HEK293 (cell line): ENCODE data around the gene CYP4F3.
A peak's percentile ranks its signal among the peaks of the same experiment; 100 is the strongest.

ENCODE experiments used
- CTCF ChIA-PET: fragments of 350-600 bp; formaldehyde crosslinking; extraction: SDS; loops from one replicate; lab custom pipeline; 2021; ENCODE audit warnings: antibody characterized with exemption; lab: Yijun Ruan, JAX
- POLR2A ChIA-PET: fragments of 300-600 bp; formaldehyde crosslinking; extraction: SDS; loops from one replicate; lab custom pipeline; 2020; ENCODE audit warnings: antibody characterized with exemption, inconsistent platforms; lab: Yijun Ruan, JAX
- H3K27ac ChIP-seq: fragments of 200-500 bp; sonication (Bioruptor generic); 2 replicates; pipeline ENCODE4 v1.5.1; 2014; ENCODE audit warnings: low read depth, low read length, control low read depth, inconsistent platforms; ENCODE audit errors: extremely low read depth
- H3K36me3 ChIP-seq, 2 experiments: fragments of 200-500 bp in 1 of 2; sonication (Bioruptor generic) in 1 of 2; 1 replicate in 1 of 2; 2 replicates in 1 of 2; pipeline ENCODE4 v1.5.1; 2014 to 2017; ENCODE audit warnings: inconsistent platforms in 2 of 2, low read length in 2 of 2; ENCODE audit not compliant: control insufficient read depth in 2 of 2, insufficient read depth in 1 of 2
- H3K4me1 ChIP-seq: fragments of 200-500 bp; sonication (Bioruptor generic); 2 replicates; pipeline ENCODE4 v1.5.1; 2014; ENCODE audit warnings: mild to moderate bottlenecking, low read length, inconsistent platforms; ENCODE audit not compliant: control insufficient read depth, insufficient read depth
- H3K4me3 ChIP-seq: 2 replicates; pipeline ENCODE4 v1.5.1; 2011; ENCODE audit warnings: low read depth, mild to moderate bottlenecking, control low read depth, low read length, moderate library complexity
- H3K9me3 ChIP-seq: fragments of 200-500 bp; sonication (Bioruptor generic); 2 replicates; pipeline ENCODE4 v1.5.1; 2014; ENCODE audit warnings: low read depth, low read length, inconsistent platforms; ENCODE audit not compliant: control insufficient read depth, insufficient read depth
- HOXC10 ChIP-seq: sonication (generic); formaldehyde crosslinking; IDR thresholded peaks from 2 replicates; pipeline ENCODE4 v1.8.1; 2023; ENCODE audit warnings: mild to moderate bottlenecking, missing genetic modification reagents
- KLF1 ChIP-seq: fragments of 450-650 bp; formaldehyde crosslinking; IDR thresholded peaks from 2 replicates; pipeline ENCODE4 v1.5.1; 2016; ENCODE audit warnings: missing biosample characterization, missing genetic modification characterization
- ZNF140 ChIP-seq: fragments of 450-650 bp; formaldehyde crosslinking; IDR thresholded peaks from 2 replicates; pipeline ENCODE4 v1.5.1; 2016; ENCODE audit warnings: missing biosample characterization, missing genetic modification characterization
- ZNF16 ChIP-seq: fragments of 450-650 bp; formaldehyde crosslinking; IDR thresholded peaks from 2 replicates; pipeline ENCODE4 v1.5.1; 2016; ENCODE audit warnings: low read depth, missing biosample characterization, missing genetic modification characterization
- ZNF174 ChIP-seq: fragments of 450-650 bp; formaldehyde crosslinking; IDR thresholded peaks from 2 replicates; pipeline ENCODE4 v1.5.0; 2017; ENCODE audit warnings: missing biosample characterization, mild to moderate bottlenecking, missing genetic modification characterization
- ZNF214 ChIP-seq: fragments of 450-650 bp; formaldehyde crosslinking; IDR thresholded peaks from 2 replicates; pipeline ENCODE4 v1.5.1; 2017; ENCODE audit warnings: missing biosample characterization, mild to moderate bottlenecking, missing genetic modification characterization, borderline replicate concordance
- ZNF571 ChIP-seq: fragments of 450-650 bp; formaldehyde crosslinking; IDR thresholded peaks from 2 replicates; pipeline ENCODE4 v1.5.0; 2017; ENCODE audit warnings: missing biosample characterization, missing genetic modification characterization
- TF ChIP-seq, protein P1 (sequence below): fragments of 450-650 bp; formaldehyde crosslinking; IDR thresholded peaks from 2 replicates; pipeline ENCODE4 v1.5.1; 2016; ENCODE audit warnings: missing biosample characterization, missing genetic modification characterization, low read depth
- TF ChIP-seq, protein P2 (sequence below): fragments of 450-650 bp; formaldehyde crosslinking; IDR thresholded peaks from 2 replicates; pipeline ENCODE4 v1.5.1; 2016; ENCODE audit warnings: missing biosample characterization, missing genetic modification characterization
- TF ChIP-seq, protein P3 (sequence below): fragments of 450-650 bp; formaldehyde crosslinking; IDR thresholded peaks from 2 replicates; pipeline ENCODE4 v1.5.1; 2017; ENCODE audit warnings: missing biosample characterization, missing genetic modification characterization
- TF ChIP-seq, protein P4 (sequence below): fragments of 450-650 bp; formaldehyde crosslinking; IDR thresholded peaks from 2 replicates; pipeline ENCODE4; 2016; ENCODE audit warnings: missing biosample characterization, missing genetic modification characterization
- TF ChIP-seq, protein P5 (sequence below): fragments of 450-650 bp; formaldehyde crosslinking; IDR thresholded peaks from 2 replicates; pipeline ENCODE4 v1.5.1; 2017; ENCODE audit warnings: missing biosample characterization, missing genetic modification characterization
- TF ChIP-seq, protein P6 (sequence below): fragments of 450-650 bp; formaldehyde crosslinking; IDR thresholded peaks from 2 replicates; pipeline ENCODE4 v1.5.1; 2016; ENCODE audit warnings: missing biosample characterization, missing genetic modification characterization
- TF ChIP-seq, protein P7 (sequence below): fragments of 450-650 bp; formaldehyde crosslinking; IDR thresholded peaks from 2 replicates; pipeline ENCODE4 v1.5.1; 2016; ENCODE audit warnings: missing biosample characterization, missing genetic modification characterization

Gene CYP4F3

DNA sequence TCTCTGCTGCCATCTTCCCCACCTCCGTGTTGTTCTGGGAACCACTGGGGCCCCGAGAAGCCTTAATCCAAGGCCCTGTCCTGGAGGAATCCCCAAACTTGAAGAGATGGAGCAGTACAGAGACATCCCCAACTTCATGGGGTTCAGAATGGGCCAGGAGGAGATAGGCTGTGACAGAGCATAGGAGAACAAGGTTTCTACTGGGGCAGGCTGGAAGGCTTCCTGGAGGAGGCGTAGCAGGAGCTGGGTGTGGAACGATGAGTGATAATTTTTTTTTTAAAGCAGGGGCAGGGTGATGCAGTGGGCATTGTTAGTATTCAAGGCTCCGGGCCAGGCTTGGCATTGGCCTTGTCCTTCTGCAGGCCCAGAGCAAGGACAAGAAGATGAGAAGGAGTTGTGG, 22.4 kb upstream of the CYP4F3 start (continued):
- TF ChIP-seq, protein P1, sequence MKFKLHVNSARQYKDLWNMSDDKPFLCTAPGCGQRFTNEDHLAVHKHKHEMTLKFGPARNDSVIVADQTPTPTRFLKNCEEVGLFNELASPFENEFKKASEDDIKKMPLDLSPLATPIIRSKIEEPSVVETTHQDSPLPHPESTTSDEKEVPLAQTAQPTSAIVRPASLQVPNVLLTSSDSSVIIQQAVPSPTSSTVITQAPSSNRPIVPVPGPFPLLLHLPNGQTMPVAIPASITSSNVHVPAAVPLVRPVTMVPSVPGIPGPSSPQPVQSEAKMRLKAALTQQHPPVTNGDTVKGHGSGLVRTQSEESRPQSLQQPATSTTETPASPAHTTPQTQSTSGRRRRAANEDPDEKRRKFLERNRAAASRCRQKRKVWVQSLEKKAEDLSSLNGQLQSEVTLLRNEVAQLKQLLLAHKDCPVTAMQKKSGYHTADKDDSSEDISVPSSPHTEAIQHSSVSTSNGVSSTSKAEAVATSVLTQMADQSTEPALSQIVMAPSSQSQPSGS (tag by site-specific recombination) = no peak

DNA sequence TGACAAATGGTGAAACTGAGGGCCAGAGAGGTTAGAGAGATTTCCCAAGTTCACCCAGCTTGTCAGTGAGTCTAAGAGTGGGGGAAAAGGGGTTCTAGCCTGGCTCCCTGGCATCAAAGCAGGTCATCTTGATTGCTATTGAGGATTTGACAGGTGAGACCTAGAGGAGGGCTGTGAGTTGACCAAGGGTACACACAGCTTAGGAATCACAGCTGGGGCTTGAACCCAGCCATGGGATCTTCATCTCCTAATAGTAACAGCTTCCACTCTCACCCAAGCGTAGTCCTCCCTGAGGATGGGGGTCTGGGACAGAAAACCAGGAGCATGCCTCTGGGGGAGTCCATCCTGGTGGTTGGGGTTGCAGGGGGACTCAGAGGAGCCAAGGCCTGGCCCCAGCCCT, 18.9 kb upstream of the CYP4F3 start:
- Histone ChIP-seq H3K9me3 (no peaks in the 10 kb centered on the region), H3K4me1 (no peaks in the 10 kb centered on the region), H3K36me3 (no peaks in the 10 kb centered on the region), H3K4me3 (no peak overlapping the region), H3K27ac (no peak overlapping the region)
- ChIA-PET POLR2A (no interaction called here), CTCF (interaction anchor here (1.2 kb wide), 1 partner anchor 38 kb away, joined by 3 read pairs; no protein-coding TSS in a partner anchor)
- TF ChIP-seq, protein P2, sequence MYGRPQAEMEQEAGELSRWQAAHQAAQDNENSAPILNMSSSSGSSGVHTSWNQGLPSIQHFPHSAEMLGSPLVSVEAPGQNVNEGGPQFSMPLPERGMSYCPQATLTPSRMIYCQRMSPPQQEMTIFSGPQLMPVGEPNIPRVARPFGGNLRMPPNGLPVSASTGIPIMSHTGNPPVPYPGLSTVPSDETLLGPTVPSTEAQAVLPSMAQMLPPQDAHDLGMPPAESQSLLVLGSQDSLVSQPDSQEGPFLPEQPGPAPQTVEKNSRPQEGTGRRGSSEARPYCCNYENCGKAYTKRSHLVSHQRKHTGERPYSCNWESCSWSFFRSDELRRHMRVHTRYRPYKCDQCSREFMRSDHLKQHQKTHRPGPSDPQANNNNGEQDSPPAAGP (tag by site-specific recombination) = no peak
- TF ChIP-seq KLF1 = no peak

DNA sequence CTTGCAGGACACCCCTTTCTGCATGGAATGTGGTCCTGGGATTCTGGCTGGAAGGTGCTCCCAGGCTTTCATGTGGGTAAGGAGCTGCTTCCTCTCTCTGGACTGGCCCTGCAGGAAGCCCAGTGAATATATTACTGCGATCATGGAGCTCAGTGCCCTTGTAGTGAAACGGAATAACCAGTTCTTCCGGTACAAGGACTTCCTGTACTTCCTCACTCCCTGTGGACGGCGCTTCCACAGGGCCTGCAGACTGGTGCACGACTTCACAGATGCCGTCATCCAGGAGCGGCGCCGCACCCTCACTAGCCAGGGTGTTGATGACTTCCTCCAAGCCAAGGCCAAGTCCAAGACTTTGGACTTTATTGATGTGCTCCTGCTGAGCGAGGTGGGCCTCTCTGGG, 17.7 kb upstream of the CYP4F3 start:
- ChIA-PET POLR2A (no interaction called here), CTCF (interaction anchor here (1.2 kb wide), 1 partner anchor 39 kb away, joined by 3 read pairs; no protein-coding TSS in a partner anchor)
- no peak for TF ChIP-seq ZNF174 (tag by site-specific recombination)
- TF ChIP-seq ZNF571 (tag by site-specific recombination) = no peak
- TF ChIP-seq ZNF16 (tag by site-specific recombination) = no peak
- TF ChIP-seq, protein P3, sequence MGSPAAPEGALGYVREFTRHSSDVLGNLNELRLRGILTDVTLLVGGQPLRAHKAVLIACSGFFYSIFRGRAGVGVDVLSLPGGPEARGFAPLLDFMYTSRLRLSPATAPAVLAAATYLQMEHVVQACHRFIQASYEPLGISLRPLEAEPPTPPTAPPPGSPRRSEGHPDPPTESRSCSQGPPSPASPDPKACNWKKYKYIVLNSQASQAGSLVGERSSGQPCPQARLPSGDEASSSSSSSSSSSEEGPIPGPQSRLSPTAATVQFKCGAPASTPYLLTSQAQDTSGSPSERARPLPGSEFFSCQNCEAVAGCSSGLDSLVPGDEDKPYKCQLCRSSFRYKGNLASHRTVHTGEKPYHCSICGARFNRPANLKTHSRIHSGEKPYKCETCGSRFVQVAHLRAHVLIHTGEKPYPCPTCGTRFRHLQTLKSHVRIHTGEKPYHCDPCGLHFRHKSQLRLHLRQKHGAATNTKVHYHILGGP (tag by site-specific recombination) = no peak
- TF ChIP-seq, protein P4, sequence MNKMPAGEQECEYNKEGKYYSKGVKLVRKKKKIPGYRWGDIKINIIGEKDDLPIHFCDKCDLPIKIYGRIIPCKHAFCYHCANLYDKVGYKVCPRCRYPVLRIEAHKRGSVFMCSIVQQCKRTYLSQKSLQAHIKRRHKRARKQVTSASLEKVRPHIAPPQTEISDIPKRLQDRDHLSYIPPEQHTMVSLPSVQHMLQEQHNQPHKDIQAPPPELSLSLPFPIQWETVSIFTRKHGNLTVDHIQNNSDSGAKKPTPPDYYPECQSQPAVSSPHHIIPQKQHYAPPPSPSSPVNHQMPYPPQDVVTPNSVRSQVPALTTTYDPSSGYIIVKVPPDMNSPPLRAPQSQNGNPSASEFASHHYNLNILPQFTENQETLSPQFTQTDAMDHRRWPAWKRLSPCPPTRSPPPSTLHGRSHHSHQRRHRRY (tag by site-specific recombination) = no peak
- no peak overlapping the region for H3K27ac ChIP-seq
- no peak overlapping the region for H3K4me3 ChIP-seq
- H3K9me3 ChIP-seq = no peaks in the 10 kb centered on the region
- no peaks in the 10 kb centered on the region for H3K4me1 ChIP-seq
- no peaks in the 10 kb centered on the region for H3K36me3 ChIP-seq

DNA sequence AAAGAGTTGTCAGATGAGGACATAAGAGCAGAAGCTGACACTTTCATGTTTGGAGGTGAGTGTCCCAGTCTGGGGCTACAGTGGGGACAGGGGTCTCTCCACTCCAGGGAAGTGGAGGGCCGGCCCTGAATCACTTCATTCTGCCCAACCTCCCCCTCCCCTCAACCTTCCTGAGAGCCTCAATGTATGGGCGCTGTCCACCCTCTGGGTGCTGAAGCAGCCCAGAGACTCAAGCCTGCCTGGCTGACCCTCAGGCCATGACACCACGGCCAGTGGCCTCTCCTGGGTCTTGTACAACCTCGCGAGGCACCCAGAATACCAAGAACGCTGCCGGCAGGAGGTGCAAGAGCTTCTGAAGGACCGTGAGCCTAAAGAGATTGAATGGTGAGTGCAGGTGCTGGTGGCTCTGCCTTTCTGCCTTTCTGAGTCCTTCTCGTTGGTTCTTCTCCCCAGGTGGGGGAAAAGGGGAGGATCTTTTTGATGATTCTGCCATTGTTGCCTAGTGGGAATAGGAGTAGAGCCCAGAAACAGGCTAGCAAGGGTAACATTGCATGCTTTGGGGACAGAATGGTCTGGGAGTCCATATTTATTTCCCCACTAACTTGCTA, 16.9 kb upstream of the CYP4F3 start:
- POLR2A ChIA-PET = no interaction called here
- no peak overlapping the region for H3K4me3 ChIP-seq
- no peak overlapping the region for H3K27ac ChIP-seq
- no peaks in the 10 kb centered on the region for H3K36me3 ChIP-seq
- TF ChIP-seq, protein P5, sequence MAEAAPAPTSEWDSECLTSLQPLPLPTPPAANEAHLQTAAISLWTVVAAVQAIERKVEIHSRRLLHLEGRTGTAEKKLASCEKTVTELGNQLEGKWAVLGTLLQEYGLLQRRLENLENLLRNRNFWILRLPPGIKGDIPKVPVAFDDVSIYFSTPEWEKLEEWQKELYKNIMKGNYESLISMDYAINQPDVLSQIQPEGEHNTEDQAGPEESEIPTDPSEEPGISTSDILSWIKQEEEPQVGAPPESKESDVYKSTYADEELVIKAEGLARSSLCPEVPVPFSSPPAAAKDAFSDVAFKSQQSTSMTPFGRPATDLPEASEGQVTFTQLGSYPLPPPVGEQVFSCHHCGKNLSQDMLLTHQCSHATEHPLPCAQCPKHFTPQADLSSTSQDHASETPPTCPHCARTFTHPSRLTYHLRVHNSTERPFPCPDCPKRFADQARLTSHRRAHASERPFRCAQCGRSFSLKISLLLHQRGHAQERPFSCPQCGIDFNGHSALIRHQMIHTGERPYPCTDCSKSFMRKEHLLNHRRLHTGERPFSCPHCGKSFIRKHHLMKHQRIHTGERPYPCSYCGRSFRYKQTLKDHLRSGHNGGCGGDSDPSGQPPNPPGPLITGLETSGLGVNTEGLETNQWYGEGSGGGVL (tag by site-specific recombination) = no peak
- TF ChIP-seq ZNF140 (tag by site-specific recombination) = no peak
- TF ChIP-seq, protein P6, sequence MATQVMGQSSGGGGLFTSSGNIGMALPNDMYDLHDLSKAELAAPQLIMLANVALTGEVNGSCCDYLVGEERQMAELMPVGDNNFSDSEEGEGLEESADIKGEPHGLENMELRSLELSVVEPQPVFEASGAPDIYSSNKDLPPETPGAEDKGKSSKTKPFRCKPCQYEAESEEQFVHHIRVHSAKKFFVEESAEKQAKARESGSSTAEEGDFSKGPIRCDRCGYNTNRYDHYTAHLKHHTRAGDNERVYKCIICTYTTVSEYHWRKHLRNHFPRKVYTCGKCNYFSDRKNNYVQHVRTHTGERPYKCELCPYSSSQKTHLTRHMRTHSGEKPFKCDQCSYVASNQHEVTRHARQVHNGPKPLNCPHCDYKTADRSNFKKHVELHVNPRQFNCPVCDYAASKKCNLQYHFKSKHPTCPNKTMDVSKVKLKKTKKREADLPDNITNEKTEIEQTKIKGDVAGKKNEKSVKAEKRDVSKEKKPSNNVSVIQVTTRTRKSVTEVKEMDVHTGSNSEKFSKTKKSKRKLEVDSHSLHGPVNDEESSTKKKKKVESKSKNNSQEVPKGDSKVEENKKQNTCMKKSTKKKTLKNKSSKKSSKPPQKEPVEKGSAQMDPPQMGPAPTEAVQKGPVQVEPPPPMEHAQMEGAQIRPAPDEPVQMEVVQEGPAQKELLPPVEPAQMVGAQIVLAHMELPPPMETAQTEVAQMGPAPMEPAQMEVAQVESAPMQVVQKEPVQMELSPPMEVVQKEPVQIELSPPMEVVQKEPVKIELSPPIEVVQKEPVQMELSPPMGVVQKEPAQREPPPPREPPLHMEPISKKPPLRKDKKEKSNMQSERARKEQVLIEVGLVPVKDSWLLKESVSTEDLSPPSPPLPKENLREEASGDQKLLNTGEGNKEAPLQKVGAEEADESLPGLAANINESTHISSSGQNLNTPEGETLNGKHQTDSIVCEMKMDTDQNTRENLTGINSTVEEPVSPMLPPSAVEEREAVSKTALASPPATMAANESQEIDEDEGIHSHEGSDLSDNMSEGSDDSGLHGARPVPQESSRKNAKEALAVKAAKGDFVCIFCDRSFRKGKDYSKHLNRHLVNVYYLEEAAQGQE (tag by site-specific recombination) = peak; percentile 97
- TF ChIP-seq, protein P7, sequence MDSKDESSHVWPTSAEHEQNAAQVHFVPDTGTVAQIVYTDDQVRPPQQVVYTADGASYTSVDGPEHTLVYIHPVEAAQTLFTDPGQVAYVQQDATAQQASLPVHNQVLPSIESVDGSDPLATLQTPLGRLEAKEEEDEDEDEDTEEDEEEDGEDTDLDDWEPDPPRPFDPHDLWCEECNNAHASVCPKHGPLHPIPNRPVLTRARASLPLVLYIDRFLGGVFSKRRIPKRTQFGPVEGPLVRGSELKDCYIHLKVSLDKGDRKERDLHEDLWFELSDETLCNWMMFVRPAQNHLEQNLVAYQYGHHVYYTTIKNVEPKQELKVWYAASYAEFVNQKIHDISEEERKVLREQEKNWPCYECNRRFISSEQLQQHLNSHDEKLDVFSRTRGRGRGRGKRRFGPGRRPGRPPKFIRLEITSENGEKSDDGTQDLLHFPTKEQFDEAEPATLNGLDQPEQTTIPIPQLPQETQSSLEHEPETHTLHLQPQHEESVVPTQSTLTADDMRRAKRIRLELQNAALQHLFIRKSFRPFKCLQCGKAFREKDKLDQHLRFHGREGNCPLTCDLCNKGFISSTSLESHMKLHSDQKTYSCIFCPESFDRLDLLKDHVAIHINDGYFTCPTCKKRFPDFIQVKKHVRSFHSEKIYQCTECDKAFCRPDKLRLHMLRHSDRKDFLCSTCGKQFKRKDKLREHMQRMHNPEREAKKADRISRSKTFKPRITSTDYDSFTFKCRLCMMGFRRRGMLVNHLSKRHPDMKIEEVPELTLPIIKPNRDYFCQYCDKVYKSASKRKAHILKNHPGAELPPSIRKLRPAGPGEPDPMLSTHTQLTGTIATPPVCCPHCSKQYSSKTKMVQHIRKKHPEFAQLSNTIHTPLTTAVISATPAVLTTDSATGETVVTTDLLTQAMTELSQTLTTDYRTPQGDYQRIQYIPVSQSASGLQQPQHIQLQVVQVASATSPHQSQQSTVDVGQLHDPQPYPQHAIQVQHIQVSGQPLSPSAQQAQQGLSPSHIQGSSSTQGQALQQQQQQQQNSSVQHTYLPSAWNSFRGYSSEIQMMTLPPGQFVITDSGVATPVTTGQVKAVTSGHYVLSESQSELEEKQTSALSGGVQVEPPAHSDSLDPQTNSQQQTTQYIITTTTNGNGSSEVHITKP (tag by site-specific recombination) = no peak
- no peak for TF ChIP-seq ZNF214
- no peak for TF ChIP-seq HOXC10 (CRISPR knock-in tag)
- no peaks in the 10 kb centered on the region for H3K9me3 ChIP-seq
- CTCF ChIA-PET = no interaction called here
- H3K4me1 ChIP-seq = no peaks in the 10 kb centered on the region
